ENCODE results near the gene SUFU.

DNA sequence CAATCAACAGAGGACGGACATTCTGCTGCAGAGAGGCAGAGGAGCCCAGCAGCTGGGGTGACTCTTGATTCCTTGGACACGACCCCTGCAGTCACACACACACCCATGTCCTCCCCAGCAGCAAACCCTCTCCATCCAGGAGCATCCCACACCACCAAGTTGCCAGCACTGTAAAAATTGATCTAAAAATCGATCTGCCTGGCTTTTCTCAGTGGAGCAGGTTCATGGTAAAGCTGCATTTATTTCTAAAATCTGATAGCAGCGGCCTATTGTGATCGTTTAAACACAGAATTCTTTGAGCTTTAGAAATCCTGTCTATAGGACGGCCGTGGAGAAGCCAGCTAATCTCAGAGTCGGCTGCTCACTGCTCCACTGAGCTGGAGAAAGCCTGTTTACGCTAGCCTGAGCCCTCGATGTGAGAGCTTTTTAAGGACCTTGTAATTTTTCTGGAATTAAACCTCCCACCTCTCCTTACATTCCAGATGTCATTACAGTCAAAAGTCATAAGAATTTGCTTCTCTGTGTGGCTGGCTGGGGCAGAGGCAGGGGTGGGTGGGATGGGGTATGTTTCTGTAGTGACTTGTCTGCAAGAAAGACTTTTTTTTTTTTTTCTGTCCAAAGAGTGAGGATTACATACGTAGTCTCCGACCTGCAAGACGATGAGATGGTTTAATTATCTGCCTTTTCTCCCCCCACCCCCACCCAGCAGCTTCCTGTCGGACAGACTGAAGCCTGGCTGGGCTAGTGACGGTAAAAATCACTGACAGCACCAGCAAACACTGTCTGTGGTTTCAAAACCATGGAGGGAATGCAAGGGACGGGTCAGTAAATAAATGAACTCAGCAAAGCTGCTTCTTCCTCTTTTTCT is 172.1 kb downstream of the SUFU start:
- TF ChIP-seq POLR2A (IDR thresholded peaks at IDR 0.05; ENCODE audit: low read depth, low read length) = no peak
- TF ChIP-seq POLR2AphosphoS5 (IDR thresholded peaks at IDR 0.05; ENCODE audit: low read depth, low read length) = no peak
